GM12891 (cell line): ENCODE measurements around the gene PXDC1.
"Not testable (repeated sequence)": the region's sequence is repeated elsewhere in the genome, so short reads cannot be mapped to it uniquely, and the experiment has no call there.

Experiments
- DNase-seq: peaks from one replicate; pipeline ENCODE4 v3.0.0; 2011; ENCODE audit warnings: low spot score; ENCODE audit not compliant: insufficient read length
- FAIRE-seq: peaks from 2 replicates; lab custom pipeline; 2011; peaks lifted over from hg19 to GRCh38; lab: Jason Lieb, UNC
- PAX5 ChIP-seq: IDR thresholded peaks from 2 replicates; pipeline ENCODE4 v1.6.1; 2011; ENCODE audit warnings: low read length, moderate library complexity, mild to moderate bottlenecking; ENCODE audit not compliant: insufficient read depth, severe bottlenecking
- POLR2A ChIP-seq: IDR thresholded peaks from 2 replicates; pipeline ENCODE4 v1.6.1; 2011; ENCODE audit warnings: low read depth, low read length, control low read depth
- POLR2AphosphoS5 ChIP-seq: IDR thresholded peaks from 2 replicates; pipeline ENCODE4 v1.6.1; 2011; ENCODE audit warnings: low read depth, low read length, control low read depth
- POU2F2 ChIP-seq: IDR thresholded peaks from 2 replicates; pipeline ENCODE4 v1.6.1; 2011; ENCODE audit warnings: low read depth, mild to moderate bottlenecking, control low read depth, low read length, moderate library complexity
- SPI1 ChIP-seq: IDR thresholded peaks from 2 replicates; pipeline ENCODE4 v1.6.1; 2011; ENCODE audit warnings: low read depth, low read length, control low read depth
- TAF1 ChIP-seq: IDR thresholded peaks from 2 replicates; pipeline ENCODE4 v1.6.1; 2011; ENCODE audit warnings: low read depth, low read length, control low read depth

The PXDC1 gene

DNA sequence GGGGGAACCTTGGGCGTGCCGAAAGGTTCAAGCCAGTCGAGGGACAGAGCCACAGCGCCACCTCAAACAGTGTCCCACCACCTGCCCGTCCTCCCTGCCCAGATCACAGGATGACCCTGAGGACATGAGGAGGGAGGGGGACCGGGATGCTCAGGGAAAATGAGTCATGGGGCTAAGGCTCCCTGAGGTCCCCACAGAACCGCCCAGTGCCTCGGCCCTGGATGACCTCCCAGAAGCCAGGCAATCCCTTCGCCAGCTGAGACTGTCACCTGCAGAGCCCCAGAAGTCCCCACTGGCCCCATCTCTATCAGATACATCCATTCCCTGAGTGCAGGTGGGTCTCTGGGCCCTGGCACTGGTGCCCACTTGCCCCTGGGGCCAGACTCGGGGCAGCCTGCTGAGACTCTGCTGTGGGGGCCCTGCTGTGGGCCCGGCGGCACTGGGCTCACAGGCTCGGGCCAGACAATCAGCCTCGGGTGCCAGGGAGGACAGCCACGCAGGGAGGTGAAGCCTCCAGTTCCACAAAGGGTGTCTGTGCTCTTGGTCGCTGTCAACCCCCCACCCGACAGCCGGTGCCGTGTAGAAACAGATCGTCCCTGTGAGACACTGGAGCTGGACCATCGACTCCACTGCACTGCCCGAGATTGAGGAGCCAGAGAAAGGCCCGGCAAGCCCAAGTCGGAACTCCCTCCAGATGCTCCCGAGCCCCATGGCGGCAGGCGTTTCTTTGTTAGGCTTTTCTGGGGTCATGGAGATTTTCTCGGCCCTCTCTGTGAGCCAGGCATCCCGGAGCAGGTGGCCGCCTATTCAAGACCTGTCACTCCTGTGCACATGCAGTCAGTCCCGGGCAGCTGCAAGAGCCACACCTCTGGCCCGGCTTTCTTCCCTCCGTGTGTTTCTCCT, 26.1 kb downstream of the PXDC1 start:
- FAIRE-seq (no peak), DNase-seq (no peak)
- TF ChIP-seq PAX5 (no peak), POU2F2 (no peak), TAF1 (no peak), POLR2A (no peak), POLR2AphosphoS5 (no peak), SPI1 (no peak)

DNA sequence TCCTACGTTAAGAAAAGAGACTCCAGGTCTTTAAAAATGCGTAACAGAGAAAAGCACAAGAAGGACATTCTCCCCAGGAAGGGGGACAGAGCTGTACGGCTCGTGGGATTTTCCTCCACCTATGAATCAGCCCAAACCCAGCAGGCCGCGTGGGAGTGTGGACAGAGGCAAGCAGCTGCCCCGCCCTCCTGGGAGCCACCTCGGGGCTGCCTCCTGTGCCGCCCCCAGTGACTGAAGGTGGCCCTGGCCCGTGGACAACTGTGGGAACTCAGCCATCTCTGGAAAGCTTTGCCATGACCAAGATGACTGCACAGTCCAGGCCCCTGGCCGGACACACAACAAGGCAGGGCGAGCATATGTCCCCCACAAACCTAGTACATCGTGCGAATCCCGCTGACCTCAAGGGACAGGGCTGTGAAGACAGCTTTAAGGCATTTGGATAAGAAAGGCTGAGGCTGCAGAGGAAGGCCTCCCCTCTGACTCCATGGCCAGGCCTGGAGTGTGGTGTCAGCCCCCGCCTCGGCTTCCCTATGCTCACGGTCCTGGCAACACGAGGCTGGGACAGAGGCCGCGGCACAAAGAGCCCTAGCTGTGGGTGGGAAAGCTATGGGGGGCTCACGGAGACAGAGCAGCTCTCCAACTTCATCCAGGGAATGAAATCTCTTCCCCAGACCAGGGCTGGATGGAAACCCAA, 26.9 kb downstream of the PXDC1 start:
- FAIRE-seq (no peak), DNase-seq (no peak)

DNA sequence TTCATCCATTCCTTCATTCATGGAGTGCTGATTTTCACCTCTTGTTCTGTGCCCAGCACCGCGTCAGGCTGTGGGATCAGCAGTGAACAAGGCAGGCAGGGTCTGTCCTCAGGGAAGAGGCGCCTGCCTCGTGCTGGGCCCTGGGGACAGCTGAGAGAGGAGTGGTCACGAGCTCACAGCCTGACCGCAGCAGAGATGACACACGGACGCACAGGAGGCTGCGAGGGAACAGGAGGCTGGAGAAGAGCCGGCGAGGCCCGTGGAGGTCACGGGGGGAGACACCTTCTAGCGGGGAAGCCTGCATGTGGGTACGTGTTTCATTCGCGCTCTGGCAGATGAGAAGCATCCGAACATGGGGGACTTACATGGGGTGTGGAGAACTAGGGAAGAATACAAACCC, 27.5 kb downstream of the PXDC1 start:
- FAIRE-seq, result no peak
- TF ChIP-seq POLR2A (no peak), SPI1 (no peak), TAF1 (no peak), POLR2AphosphoS5 (no peak), PAX5 (no peak), POU2F2 (no peak)
- DNase-seq, result no peak

More for the DNA sequence above, 26.9 kb downstream of the PXDC1 start:
- TF ChIP-seq TAF1, result no peak
- no peak for TF ChIP-seq POLR2A
- no peak for TF ChIP-seq SPI1
- no peak for TF ChIP-seq PAX5
- no peak for TF ChIP-seq POU2F2
- TF ChIP-seq POLR2AphosphoS5, result no peak

DNA sequence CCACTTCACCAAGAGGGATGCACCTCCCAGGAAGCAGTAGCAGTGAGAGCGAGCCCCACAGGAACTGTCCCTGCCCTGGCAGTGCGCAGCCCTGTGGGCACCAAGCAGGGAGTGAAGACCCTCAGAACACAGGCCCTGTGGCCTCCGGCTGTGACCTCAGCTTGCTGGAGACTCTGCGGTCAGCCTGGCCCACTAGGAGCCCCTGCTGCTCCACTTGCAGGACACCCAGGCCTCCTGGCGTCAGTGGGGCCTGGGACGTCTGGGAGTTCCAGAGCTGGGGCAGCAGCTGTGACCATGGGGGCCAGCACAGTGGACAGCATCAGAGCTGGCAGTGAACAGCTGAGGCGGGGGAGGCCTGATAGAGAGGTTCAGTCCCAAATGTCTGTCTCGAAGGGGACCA, 28.3 kb downstream of the PXDC1 start:
- FAIRE-seq, result no peak
- no peak for DNase-seq
- TF ChIP-seq POLR2A (no peak), POU2F2 (no peak), PAX5 (no peak), SPI1 (no peak), POLR2AphosphoS5 (no peak), TAF1 (no peak)

DNA sequence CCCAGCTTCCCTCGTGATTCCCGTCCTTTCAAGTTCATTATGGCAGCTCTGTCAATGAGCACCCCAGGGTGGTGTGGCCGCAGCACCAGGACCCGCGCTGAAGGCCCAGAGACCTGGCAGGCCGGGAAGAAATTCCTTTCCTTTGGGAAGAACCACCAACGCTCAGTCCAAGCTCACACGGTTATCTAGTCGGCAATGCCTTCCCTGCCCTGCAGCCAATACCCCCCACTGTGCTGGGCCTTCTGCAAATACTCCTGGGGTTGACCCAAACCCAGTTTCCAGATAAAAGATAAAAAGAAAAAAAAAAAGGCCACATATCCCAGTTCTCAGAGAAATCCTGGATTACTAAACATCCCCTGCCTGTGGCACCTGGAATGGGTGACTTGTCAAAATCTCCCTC, 28.7 kb downstream of the PXDC1 start:
- TF ChIP-seq PAX5 (no peak), POLR2AphosphoS5 (no peak), POU2F2 (no peak), POLR2A (no peak), SPI1 (no peak), TAF1 (no peak)
- FAIRE-seq, result no peak
- DNase-seq, result no peak

DNA sequence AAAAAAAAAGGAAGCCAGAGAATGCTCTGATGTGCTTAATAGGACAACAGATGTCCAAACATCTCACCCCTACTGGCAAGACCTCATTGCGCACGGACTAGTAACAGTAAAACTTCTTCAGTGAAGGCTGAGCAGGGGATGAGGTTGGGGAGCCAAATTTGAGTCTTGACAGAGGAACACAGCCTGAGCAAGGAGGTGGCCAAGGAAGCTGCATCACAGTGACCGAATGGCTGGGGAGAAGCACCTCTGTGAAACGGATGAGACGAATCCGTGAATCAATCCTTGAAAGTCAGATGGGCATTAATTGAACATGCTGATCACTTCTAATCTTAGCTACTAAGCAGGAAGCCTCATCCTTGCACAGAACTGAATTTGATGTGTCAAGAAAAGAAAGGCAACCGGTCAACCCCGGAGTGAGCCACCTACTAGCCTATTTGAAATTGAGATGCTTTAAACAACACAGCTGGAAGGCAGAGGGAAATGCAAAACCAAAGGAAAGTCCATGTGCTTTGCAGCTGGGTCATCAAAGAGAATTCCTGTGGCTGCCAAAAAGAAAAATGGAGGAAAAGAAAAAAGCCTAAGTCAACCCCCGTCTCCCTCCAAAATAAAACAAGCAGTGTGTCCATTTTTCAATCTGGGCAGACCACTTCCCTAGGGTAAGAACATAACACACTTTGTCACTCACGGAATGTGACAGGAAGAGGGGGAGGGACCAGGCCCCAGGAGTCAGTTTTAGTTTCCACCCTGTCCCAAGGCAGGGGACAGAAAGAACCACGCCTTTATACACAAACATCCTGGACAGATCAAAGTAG, 29.5 kb downstream of the PXDC1 start:
- no peak for FAIRE-seq
- TF ChIP-seq POLR2AphosphoS5 (no peak), TAF1 (no peak), POU2F2 (no peak), SPI1 (no peak), POLR2A (no peak), PAX5 (no peak)

DNA sequence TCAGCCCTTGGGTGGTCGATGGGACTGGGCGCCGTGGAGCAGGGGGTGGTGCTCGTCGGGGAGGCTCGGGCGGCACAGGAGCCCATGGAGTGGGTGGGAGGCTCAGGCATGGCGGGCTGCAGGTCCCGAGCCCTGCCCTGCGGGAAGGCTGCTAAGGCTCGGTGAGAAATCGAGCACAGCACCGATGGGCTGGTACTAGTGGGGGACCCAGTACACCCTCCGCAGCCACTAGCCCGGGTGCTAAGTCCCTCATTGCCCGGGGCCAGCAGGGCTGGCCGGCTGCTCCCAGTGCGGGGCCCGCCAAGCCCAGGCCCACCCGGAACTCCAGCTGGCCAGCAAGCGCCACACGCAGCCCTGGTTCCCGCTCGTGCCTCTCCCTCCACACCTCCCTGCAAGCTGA, 30.7 kb downstream of the PXDC1 start:
- not testable (repeated sequence) for DNase-seq, FAIRE-seq

More for the DNA sequence above, 29.5 kb downstream of the PXDC1 start:
- no peak for DNase-seq

DNA sequence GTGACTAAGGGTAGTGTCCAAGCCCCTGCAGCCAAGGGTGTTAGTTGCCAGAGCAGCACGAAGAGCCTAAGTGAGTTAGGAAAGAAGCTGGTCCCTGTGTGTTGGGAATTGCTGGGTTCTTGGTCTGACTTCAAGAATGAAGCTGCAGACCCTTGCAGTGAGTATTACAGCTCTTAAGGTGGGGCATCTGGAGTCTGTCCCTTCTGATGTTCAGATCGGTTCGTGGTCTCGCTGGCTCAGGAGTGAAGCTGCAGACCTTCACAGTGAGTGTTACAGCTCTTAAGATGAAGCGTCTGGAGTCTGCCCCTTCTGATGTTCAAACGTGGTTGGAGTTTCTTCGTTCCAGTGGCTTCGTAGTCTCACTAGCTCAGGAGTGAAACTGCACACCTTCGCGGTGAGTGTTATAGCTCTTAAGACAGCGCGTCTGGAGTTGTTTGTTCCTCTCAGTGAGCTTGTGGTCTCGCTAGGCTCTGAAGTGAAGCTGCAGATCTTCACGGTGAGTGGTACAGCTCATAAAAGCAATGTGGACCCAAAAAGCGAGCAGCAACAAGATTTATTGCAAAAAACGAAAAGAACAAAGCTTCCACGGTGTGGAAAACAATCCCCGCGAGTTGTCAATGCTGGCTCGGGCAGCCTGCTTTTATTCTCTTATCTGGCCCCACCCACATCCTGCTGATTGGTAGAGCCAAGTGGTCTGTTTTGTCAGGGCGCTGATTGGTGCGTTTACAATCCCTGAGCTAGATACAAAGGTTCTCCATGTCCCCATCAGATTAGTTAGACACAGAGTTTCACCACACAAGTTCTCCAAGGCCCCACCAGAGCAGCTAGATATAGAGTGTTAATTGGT, 31.8 kb downstream of the PXDC1 start:
- no peak for FAIRE-seq
- no peak for DNase-seq
- TF ChIP-seq SPI1 (no peak), POU2F2 (no peak), PAX5 (no peak), POLR2A (no peak), POLR2AphosphoS5 (no peak), TAF1 (no peak)
